ENCODE data around the gene GPR137B. TPM values are rescaled to one million over a fixed set of nuclear protein-coding genes. Genes with fewer than 3 reads are reported as not detected.
A peak's percentile ranks its signal among the peaks of the same experiment; 100 is the strongest.

GPR137B gene
- total RNA-seq, 1 experiment from 2014 or later: 26.8 TPM

DNA sequence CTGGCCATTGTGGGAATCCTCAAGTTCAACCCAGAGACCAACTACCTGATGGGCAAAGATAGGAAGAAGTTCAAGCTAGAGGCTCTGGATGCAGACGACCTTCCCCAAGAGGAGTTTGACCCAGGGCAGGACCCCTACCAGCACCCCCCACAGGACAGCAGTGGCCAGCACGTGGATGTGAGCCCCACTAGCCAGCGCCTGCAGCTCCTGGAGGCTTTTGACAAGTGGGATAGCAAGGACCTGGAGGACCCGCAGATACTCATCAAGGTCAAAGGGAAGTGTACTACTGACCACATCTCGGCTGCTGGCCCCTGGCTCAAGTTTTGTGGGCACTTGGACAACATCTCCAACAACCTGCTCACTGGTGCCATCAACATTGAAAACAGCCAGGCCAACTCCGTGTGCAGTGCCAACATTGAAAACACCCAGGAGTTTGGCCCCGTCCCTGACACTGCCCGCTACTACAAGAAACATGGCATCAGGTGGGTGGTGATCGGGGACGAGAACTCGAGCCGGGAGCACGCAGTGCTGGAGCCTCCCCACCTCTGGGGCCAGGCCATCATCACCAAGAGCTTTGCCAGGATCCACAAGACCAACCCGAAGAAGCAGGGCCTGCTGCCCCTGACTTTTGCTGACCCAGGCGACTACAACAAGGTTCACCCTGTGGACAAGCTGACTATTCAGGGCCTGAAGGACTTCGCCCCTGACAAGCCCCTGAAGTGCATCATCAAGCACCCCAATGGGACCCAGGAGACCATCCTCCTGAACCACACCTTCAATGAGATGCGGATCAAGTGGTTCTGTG is 30.6 kb upstream of the GPR137B start:
- DNase-seq: no peak
- H3K27ac ChIP-seq (ENCODE audit: low read length): no peak overlapping the region
- H3K4me1 ChIP-seq (ENCODE audit: low read length): no peaks in the 10 kb centered on the region
- H4K20me1 ChIP-seq (ENCODE audit: insufficient read depth, low read depth, low read length): no peaks in the 10 kb centered on the region
- no peak overlapping the region for H2AFZ ChIP-seq (ENCODE audit: low read length)
- H3K36me3 ChIP-seq (ENCODE audit: insufficient read depth, low read length): no peaks in the 10 kb centered on the region
- no peak overlapping the region for H3K4me3 ChIP-seq (ENCODE audit: low read length)
- no peaks in the 10 kb centered on the region for H3K27me3 ChIP-seq (ENCODE audit: low read length)
- H3K9ac ChIP-seq (ENCODE audit: low read length): no peak overlapping the region
- H3K79me2 ChIP-seq (ENCODE audit: low read length): no peaks in the 10 kb centered on the region
- H3K4me2 ChIP-seq (ENCODE audit: low read depth, low read length, poor library complexity, severe bottlenecking): no peak overlapping the region
- no peaks in the 10 kb centered on the region for H3K9me2 ChIP-seq (replicated peaks; ENCODE audit: insufficient read depth, low read length)
- no peaks in the 10 kb centered on the region for H3K9me3 ChIP-seq (ENCODE audit: low read length)

DNA sequence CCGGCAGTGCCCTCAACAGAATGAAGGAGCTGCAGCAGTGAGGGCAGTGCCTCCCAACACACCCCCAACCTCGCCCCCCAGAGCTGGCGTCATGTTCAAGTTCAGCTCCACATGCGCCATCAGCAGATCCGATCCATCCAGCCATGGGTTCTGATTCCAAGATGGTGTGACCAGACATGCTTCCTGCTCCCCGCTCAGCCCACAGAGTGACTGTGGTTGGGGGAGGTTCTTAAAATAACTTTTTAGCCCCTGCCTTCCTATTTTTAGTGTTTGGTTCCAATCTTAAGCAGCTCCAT is 30.1 kb upstream of the GPR137B start:
- H3K9me2 ChIP-seq (replicated peaks; ENCODE audit: insufficient read depth, low read length): no peaks in the 10 kb centered on the region
- no peak overlapping the region for H3K4me3 ChIP-seq (ENCODE audit: low read length)
- no peak overlapping the region for H2AFZ ChIP-seq (ENCODE audit: low read length)
- no peak overlapping the region for H3K9ac ChIP-seq (ENCODE audit: low read length)
- no peaks in the 10 kb centered on the region for H3K4me1 ChIP-seq (ENCODE audit: low read length)
- no peak overlapping the region for H3K27ac ChIP-seq (ENCODE audit: low read length)
- H3K4me2 ChIP-seq (ENCODE audit: low read depth, low read length, poor library complexity, severe bottlenecking): no peak overlapping the region
- no peak for DNase-seq
- no peaks in the 10 kb centered on the region for H4K20me1 ChIP-seq (ENCODE audit: insufficient read depth, low read depth, low read length)
- no peaks in the 10 kb centered on the region for H3K9me3 ChIP-seq (ENCODE audit: low read length)
- H3K27me3 ChIP-seq (ENCODE audit: low read length): no peaks in the 10 kb centered on the region
- H3K36me3 ChIP-seq (ENCODE audit: insufficient read depth, low read length): no peaks in the 10 kb centered on the region
- no peaks in the 10 kb centered on the region for H3K79me2 ChIP-seq (ENCODE audit: low read length)

DNA sequence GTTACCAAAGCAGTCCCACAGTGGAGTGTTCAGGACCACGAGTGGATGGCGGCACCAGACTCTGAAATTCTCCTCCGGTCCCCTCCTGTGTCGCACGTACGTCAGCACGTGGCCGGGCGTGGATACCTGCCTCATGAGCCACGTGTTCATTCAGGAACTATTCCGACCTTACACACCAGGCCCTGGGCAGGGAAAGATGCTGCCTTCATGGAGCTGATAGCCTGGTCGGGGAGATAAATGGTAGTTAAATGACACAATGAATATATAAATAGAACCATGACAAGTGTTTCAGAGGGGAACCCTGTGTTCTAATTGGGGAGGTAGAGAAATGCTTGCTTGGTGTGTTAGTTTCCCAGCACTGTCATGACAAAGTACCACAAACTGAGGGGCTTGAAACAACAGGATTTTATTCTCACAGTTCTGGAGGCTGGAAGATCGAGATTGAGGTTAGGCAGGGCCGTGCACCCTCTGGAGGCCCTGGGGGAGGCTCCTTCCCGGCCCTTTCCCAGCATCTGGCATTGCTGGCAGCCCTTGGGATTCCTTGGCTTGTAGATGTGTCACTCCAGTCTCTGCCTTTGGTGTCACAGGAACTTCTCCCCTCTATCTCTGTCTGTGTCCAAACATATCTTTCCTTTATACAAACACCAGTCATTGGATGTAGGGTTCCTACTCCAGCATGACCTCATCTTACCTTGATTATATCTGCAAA is 28.9 kb upstream of the GPR137B start:
- Histone ChIP-seq H3K4me2 (ENCODE audit: low read depth, low read length, poor library complexity, severe bottlenecking) (no peak overlapping the region), H3K9me2 (replicated peaks; ENCODE audit: insufficient read depth, low read length) (no peaks in the 10 kb centered on the region), H3K27ac (ENCODE audit: low read length) (no peak overlapping the region), H3K9ac (ENCODE audit: low read length) (no peak overlapping the region), H3K79me2 (ENCODE audit: low read length) (no peaks in the 10 kb centered on the region), H3K4me3 (ENCODE audit: low read length) (no peak overlapping the region), H3K36me3 (ENCODE audit: insufficient read depth, low read length) (no peaks in the 10 kb centered on the region), H3K9me3 (ENCODE audit: low read length) (no peaks in the 10 kb centered on the region), H3K27me3 (ENCODE audit: low read length) (no peaks in the 10 kb centered on the region), H4K20me1 (ENCODE audit: insufficient read depth, low read depth, low read length) (no peaks in the 10 kb centered on the region), H2AFZ (ENCODE audit: low read length) (no peak overlapping the region), H3K4me1 (ENCODE audit: low read length) (no peaks in the 10 kb centered on the region)
- DNase-seq: no peak

- no peak overlapping the region for H3K9ac ChIP-seq (ENCODE audit: low read length)
- H3K9me3 ChIP-seq (ENCODE audit: low read length): no peaks in the 10 kb centered on the region
- H3K9me2 ChIP-seq (replicated peaks; ENCODE audit: insufficient read depth, low read length): no peaks in the 10 kb centered on the region
- no peak overlapping the region for H2AFZ ChIP-seq (ENCODE audit: low read length)
- H3K36me3 ChIP-seq (ENCODE audit: insufficient read depth, low read length): no peaks in the 10 kb centered on the region
- no peak for DNase-seq
- H3K27me3 ChIP-seq (ENCODE audit: low read length): no peaks in the 10 kb centered on the region
- no peaks in the 10 kb centered on the region for H4K20me1 ChIP-seq (ENCODE audit: insufficient read depth, low read depth, low read length)
- H3K27ac ChIP-seq (ENCODE audit: low read length): no peak overlapping the region
- H3K4me1 ChIP-seq (ENCODE audit: low read length): no peaks in the 10 kb centered on the region
- no peak overlapping the region for H3K4me3 ChIP-seq (ENCODE audit: low read length)
- no peaks in the 10 kb centered on the region for H3K79me2 ChIP-seq (ENCODE audit: low read length)
- H3K4me2 ChIP-seq (ENCODE audit: low read depth, low read length, poor library complexity, severe bottlenecking): no peak overlapping the region
Observed at GRCh38 chr1:236114076-236114747, 28.1 kb upstream of the GPR137B start.

DNA sequence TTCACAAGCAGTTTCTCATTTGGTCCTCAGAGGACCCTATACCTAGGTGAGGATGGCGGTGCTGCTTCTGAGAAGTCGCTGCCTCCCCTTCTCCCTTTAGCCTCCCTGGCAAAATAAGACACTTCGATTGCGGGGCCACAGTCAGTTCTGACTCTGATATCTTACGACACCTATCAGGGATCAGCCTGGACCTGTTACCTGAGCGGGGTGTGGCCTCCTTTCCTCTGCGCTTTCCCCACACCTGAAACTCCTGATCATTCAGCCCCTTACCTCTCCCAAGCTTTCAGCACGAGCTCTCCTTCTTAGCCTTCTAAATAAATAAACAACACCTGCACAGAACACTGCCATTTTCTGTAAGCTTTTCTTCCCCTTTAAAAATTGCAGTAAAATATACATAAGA is 24.6 kb upstream of the GPR137B start:
- Histone ChIP-seq H3K27ac (ENCODE audit: low read length) (no peak overlapping the region), H4K20me1 (ENCODE audit: insufficient read depth, low read depth, low read length) (no peaks in the 10 kb centered on the region), H3K9me3 (ENCODE audit: low read length) (no peaks in the 10 kb centered on the region), H3K4me1 (ENCODE audit: low read length) (peaks cover 7% of the 10 kb centered on the region), H3K27me3 (ENCODE audit: low read length) (no peaks in the 10 kb centered on the region), H3K79me2 (ENCODE audit: low read length) (no peaks in the 10 kb centered on the region), H3K4me2 (ENCODE audit: low read depth, low read length, poor library complexity, severe bottlenecking) (no peak overlapping the region), H3K4me3 (ENCODE audit: low read length) (no peak overlapping the region), H3K9ac (ENCODE audit: low read length) (no peak overlapping the region), H3K9me2 (replicated peaks; ENCODE audit: insufficient read depth, low read length) (no peaks in the 10 kb centered on the region), H3K36me3 (ENCODE audit: insufficient read depth, low read length) (no peaks in the 10 kb centered on the region), H2AFZ (ENCODE audit: low read length) (no peak overlapping the region)
- DNase-seq: no peak

GRCh38 chr1:236119943-236120484 is 22.3 kb upstream of the GPR137B start:
- H3K27me3 ChIP-seq (ENCODE audit: low read length): 0 out of 2 replicates have a peak, but pooled peaks cover 4% of the 10 kb centered on the region
- no peak overlapping the region for H2AFZ ChIP-seq (ENCODE audit: low read length)
- H3K9me2 ChIP-seq (replicated peaks; ENCODE audit: insufficient read depth, low read length): no peaks in the 10 kb centered on the region
- no peaks in the 10 kb centered on the region for H3K36me3 ChIP-seq (ENCODE audit: insufficient read depth, low read length)
- no peak for DNase-seq
- H3K4me3 ChIP-seq (ENCODE audit: low read length): no peak overlapping the region
- H3K27ac ChIP-seq (ENCODE audit: low read length): no peak overlapping the region
- no peaks in the 10 kb centered on the region for H4K20me1 ChIP-seq (ENCODE audit: insufficient read depth, low read depth, low read length)
- no peaks in the 10 kb centered on the region for H3K9me3 ChIP-seq (ENCODE audit: low read length)
- H3K9ac ChIP-seq (ENCODE audit: low read length): no peak overlapping the region
- no peaks in the 10 kb centered on the region for H3K79me2 ChIP-seq (ENCODE audit: low read length)
- peaks cover 7% of the 10 kb centered on the region for H3K4me1 ChIP-seq (ENCODE audit: low read length)
- H3K4me2 ChIP-seq (ENCODE audit: low read depth, low read length, poor library complexity, severe bottlenecking): no peak overlapping the region

DNA sequence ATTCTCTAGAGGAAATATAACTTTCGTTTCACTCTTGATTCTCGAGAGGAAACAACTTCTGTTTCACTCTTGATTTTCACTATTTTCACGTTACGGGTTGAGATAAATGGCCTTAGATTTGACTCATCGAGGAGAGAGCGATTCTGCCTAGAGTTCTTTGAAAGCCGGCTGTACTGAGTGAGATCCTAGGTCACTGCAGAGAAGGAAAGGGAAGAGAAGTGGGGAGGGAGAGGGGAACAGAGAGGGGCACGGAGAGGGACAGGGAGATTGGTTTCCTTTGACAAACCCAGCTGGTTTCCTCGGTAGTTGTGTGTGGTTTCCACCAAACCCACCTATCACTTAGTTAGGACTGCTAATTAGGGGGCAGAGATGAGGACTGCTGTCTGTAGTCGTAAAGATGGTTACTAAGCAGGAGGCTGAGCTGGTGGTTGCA is 21.6 kb upstream of the GPR137B start:
- Histone ChIP-seq H3K4me3 (ENCODE audit: low read length) (no peak overlapping the region), H3K27ac (ENCODE audit: low read length) (no peak overlapping the region), H3K79me2 (ENCODE audit: low read length) (no peaks in the 10 kb centered on the region), H3K4me1 (ENCODE audit: low read length) (peaks cover 7% of the 10 kb centered on the region), H3K4me2 (ENCODE audit: low read depth, low read length, poor library complexity, severe bottlenecking) (peak overlapping the region; percentile 5), H4K20me1 (ENCODE audit: insufficient read depth, low read depth, low read length) (no peaks in the 10 kb centered on the region), H3K36me3 (ENCODE audit: insufficient read depth, low read length) (no peaks in the 10 kb centered on the region), H3K27me3 (ENCODE audit: low read length) (0 out of 2 replicates have a peak, but pooled peaks cover 4% of the 10 kb centered on the region), H2AFZ (ENCODE audit: low read length) (no peak overlapping the region), H3K9ac (ENCODE audit: low read length) (no peak overlapping the region), H3K9me2 (replicated peaks; ENCODE audit: insufficient read depth, low read length) (no peaks in the 10 kb centered on the region), H3K9me3 (ENCODE audit: low read length) (no peaks in the 10 kb centered on the region)
- no peak for DNase-seq

DNA sequence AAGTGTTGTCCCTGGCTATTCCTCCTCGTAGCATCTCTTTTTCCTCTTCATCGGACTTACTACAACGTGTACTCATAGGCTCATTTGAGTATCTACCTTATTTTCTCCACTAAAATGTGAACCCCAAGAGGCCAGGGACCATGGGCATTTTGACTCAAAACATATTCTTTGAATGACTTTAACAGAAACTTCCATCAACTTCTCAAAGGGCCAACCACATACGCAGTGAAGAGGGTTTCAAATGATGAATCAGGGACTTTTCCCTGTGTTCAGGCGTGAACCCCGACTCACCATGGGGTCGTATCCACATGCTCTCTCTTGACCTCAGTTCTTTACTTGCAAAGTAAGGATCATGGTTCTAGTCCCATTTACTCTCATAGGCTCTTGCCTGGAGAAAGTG is 20.2 kb upstream of the GPR137B start:
- no peaks in the 10 kb centered on the region for H3K9me3 ChIP-seq (ENCODE audit: low read length)
- no peak for DNase-seq
- no peaks in the 10 kb centered on the region for H3K79me2 ChIP-seq (ENCODE audit: low read length)
- H4K20me1 ChIP-seq (ENCODE audit: insufficient read depth, low read depth, low read length): no peaks in the 10 kb centered on the region
- H3K36me3 ChIP-seq (ENCODE audit: insufficient read depth, low read length): no peaks in the 10 kb centered on the region
- H3K27ac ChIP-seq (ENCODE audit: low read length): no peak overlapping the region
- no peak overlapping the region for H3K9ac ChIP-seq (ENCODE audit: low read length)
- H3K4me2 ChIP-seq (ENCODE audit: low read depth, low read length, poor library complexity, severe bottlenecking): no peak overlapping the region
- peaks cover 7% of the 10 kb centered on the region for H3K4me1 ChIP-seq (ENCODE audit: low read length)
- no peak overlapping the region for H2AFZ ChIP-seq (ENCODE audit: low read length)
- H3K9me2 ChIP-seq (replicated peaks; ENCODE audit: insufficient read depth, low read length): no peaks in the 10 kb centered on the region
- 0 out of 2 replicates have a peak, but pooled peaks cover 4% of the 10 kb centered on the region for H3K27me3 ChIP-seq (ENCODE audit: low read length)
- no peak overlapping the region for H3K4me3 ChIP-seq (ENCODE audit: low read length)

Measured in Karpas-422 (cell line).